ENCODE measurements around the gene HTR1E.
"Not testable (repeated sequence)": the region's sequence is repeated elsewhere in the genome, so short reads cannot be mapped to it uniquely, and the experiment has no call there.

HTR1E gene, protein sequence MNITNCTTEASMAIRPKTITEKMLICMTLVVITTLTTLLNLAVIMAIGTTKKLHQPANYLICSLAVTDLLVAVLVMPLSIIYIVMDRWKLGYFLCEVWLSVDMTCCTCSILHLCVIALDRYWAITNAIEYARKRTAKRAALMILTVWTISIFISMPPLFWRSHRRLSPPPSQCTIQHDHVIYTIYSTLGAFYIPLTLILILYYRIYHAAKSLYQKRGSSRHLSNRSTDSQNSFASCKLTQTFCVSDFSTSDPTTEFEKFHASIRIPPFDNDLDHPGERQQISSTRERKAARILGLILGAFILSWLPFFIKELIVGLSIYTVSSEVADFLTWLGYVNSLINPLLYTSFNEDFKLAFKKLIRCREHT

GRCh38 chr6:86937219-86938079, at the start of gene HTR1E:
TSS of gene HTR1E (plus strand) at chr6:86937528. CDS start at chr6:87015335, 77,807 bp downstream.
- peak; percentile 69 for DNase-seq (ENCODE audit: low spot score)

DNA sequence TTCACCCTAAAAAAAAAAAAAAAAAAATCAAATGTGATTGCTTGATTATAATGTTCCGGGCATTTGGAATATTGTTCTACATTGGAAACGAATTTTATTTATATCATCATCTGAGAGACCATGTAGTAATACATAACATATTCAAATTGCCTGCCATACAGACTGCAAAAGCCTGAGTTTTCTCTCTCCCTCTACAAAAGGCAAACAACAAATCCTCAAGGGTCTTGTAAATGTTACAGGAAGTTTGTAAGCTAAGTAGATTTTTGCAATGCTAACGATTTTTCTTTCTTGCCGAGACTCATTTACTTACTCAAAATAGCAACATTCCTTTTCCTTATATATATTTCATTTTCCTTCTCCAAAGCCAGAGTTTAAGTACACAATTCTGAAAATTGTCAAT, 49.0 kb upstream of the HTR1E start:
- DNase-seq (ENCODE audit: low spot score): no peak

DNA sequence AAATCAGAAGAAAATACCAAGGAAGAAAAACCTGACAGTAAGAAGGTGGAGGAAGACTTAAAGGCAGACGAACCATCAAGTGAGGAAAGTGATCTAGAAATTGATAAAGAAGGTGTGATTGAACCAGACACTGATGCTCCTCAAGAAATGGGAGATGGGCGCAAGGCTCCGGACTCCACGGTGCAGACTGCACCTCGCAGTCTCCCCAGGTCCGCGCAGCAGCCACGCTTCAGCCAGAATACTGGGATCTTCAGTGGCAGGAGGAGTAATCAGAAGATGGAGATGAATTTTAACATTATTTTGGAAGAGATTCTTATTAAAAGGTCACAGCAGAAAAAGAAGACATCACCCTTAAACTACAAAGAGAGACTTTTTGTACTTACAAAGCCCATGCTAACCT, 40.1 kb upstream of the HTR1E start:
- not testable (repeated sequence) for DNase-seq (ENCODE audit: low spot score)

- no peak for DNase-seq (ENCODE audit: low spot score)
These were observed 23.5 kb upstream of the HTR1E start for GRCh38 chr6:86913795-86914194.

DNA sequence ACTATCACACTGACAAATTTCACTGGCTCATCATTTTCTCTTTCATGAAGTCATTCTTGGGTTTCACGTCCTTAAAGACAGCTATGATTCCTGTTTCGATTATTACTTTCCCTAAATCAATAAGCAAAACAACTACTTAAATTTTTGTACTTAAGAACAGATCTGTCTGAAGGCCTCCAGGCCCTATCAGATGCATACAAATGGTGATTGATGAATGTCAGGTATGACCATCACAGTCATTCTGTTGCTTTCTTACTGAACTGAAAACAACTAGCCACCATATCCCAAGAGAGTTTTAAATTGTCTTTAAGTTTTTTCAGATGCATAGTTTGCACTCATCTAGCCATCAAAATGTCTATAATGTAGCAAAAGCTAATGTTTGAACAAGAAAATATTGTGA, 20.9 kb upstream of the HTR1E start:
- no peak for DNase-seq (ENCODE audit: low spot score)

- DNase-seq (ENCODE audit: low spot score): not testable (repeated sequence)
These were observed 10.2 kb upstream of the HTR1E start for GRCh38 chr6:86927138-86927537.

- not testable (repeated sequence) for DNase-seq (ENCODE audit: low spot score)
These were observed 9.5 kb upstream of the HTR1E start for GRCh38 chr6:86927859-86928258.

DNA sequence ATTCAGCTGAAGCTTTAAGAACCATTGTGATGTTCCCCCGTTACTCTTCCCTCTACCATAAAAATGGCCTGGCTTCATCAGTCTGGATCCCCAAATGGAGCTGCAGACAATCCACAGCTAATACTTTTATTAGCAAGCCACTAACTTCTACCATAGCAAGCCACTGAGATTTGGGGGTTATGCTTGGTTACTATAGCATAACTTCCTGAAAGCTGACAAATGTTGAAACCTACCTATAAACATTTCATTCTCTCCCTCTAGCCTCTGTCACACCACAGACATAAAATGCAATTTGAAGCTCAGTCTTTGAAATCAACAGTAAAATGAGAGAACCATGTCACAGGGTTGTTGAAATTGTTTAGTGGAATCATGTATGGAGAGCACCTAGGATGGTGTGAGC, 3.0 kb upstream of the HTR1E start:
- DNase-seq (ENCODE audit: low spot score): no peak

DNA sequence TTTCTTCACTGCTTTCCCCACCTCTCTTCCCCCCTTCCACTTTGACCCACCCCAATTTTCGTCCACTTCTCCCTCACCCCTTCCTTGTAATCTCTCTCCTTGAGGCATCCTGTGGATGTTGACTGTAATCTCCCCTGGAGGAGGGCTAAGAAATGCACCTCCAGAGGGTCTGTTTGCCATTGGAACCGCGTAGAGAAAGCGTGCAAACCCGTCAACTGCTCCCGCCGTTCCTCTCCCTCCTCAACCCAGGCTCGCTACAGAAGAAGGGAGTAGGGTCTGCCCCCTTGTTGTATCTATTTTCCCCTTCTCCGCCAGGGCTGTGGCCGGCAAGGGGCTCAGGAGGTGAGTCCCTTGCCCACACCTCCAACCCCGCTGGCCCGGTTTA, 502 bp upstream of the HTR1E start:
- DNase-seq (ENCODE audit: low spot score): no peak

DNA sequence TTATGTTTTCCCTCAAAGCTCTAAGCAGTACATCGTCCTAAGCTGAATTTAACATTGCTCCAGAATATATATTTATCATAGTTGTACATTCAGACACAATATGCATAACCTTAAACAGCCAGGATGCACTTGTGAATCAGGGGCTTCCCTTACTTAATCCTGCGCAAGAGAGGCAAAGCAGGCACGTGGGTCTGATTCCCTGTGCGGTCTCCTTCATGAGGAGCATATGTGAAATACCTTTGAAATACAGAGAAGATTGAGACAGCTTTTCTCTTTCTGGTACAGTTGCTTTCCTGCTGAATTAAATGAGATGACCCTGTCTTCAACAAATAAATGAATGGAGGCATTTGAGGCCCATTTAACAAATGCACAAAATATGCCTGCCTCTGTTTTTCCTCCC, 1.5 kb downstream of the HTR1E start:
- no peak for DNase-seq (ENCODE audit: low spot score)

DNA sequence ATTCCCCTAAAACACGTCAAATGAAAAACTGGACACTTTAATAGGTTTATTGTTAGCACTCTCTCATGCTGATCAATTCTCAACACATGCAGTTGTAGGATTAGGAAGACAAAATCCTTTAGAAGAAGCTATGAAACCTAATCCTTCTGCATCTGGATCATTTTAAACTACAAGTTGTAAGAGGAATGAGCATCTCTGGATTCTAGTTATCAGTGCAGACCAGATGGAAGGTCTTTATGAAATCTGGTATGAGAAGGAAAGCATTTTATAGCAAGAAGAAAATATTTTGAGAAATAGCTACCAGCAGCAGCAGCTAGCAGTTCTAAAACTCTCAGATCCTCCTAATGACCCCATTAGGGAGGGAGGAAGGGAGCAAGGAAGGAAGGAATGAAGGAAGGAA, 4.1 kb downstream of the HTR1E start:
- DNase-seq (ENCODE audit: low spot score): no peak

DNA sequence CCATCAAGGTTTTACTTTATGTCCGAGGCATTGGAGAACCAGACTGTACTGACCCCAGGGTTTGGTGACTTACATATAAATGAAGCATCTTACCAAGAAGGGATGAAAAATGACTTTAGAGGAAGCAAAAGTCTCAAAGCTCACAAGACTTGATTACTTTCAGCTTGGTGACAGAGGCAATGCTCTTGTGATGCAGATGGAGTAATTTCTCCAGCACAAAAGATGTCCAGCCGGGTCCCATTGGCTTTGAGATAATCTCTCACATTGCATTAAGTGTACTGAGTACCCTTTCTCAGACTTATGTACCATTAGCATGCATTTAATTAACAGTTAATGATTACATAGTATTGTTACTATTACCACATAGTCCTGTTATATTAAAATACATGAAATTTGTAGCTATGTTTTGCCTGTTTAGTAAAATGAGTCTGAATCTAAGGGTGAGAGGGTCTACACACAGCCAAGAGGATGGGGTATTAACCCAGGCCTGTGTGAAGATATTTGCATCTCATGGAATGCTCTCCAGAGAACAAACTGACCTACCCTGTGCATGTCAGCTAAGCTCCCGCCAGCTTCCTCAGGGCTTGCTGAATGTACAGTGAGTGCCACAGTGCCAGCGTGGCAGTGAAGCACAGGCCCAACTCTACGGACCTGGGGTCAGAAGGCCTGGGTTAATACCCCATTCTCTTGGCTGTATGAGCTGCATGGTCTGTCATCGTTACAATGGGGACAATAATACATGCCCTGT, 5.6 kb downstream of the HTR1E start:
- no peak for DNase-seq (ENCODE audit: low spot score)

DNA sequence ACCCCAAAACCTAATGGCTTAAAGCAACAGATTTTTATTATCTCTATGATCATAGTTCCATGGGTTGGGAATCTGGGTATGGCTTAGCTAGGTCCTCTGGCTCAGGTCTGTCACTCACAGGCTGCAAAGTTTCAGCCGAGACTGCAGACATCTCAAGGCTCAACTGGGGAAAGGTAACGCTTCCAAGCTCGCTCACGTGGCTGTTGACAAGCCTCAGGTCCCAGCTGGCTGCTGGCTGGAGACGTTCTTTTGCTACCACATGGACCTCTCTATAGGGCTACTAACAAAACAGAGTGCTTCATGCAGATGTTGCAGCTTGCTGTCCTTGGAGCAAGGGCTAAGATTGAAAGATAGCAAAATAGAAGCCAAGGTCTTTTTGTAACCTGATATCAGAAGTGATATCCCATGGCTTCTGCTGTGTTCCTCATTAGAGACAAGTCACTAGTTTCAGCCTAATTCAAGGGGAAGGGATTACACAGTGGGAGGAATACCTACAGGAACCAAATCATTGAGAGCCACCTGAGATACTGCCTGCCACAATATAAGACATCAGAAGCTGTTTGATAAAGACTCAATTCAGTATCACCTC, 6.6 kb downstream of the HTR1E start:
- DNase-seq (ENCODE audit: low spot score): no peak

GRCh38 chr6:86949771-86950170, 12.4 kb downstream of the HTR1E start:
- no peak for DNase-seq (ENCODE audit: low spot score)

GRCh38 chr6:86952991-86953390, 15.7 kb downstream of the HTR1E start:
- DNase-seq (ENCODE audit: low spot score): no peak

GRCh38 chr6:86959656-86960055, 22.3 kb downstream of the HTR1E start:
- DNase-seq (ENCODE audit: low spot score): no peak

GRCh38 chr6:86961455-86962200, 24.3 kb downstream of the HTR1E start:
- no peak for DNase-seq (ENCODE audit: low spot score)

DNA sequence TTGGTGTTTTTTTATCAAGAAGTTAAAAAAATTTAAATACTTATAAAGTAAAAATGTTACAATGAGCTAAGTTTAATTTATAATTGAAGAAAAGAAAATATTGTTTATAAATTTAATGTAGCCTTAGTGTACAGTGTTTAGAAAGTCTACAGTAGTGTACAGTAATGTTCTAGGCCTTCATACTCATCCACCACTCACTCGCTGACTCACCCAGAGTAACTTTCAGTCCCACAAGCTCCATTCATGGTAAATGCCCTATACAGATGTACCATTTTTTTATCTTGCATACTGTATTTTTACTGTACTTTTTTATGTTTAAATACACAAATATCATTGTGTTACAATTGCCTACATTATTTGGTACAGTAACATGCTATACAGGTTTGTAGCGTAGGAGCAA, 26.0 kb downstream of the HTR1E start:
- no peak for DNase-seq (ENCODE audit: low spot score)

GRCh38 chr6:86964029-86964579, 26.8 kb downstream of the HTR1E start:
- DNase-seq (ENCODE audit: low spot score): no peak

DNA sequence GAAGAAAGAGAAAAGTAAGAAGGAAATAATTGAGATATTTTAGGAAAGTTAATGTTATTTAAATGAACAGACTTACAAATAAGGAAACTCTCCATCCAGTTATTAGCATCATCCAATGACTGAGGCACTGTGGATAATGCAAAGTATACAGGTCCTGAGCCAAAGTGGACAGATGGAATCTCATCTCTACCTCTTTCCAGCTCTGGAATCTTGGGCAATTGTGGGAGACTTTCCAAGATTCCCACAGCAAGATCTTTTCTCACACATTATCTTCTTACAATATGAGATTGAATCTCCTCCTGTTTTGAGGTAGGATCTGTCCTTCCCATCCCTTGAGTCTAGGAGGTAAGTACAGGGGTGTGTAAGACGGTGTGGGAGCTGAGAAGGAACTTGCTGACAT, 28.9 kb downstream of the HTR1E start:
- DNase-seq (ENCODE audit: low spot score): no peak

GRCh38 chr6:86969573-86969972, 32.2 kb downstream of the HTR1E start:
- no peak for DNase-seq (ENCODE audit: low spot score)
